ENCODE data around the gene PLXNA4. TPM values are rescaled to one million over a fixed set of nuclear protein-coding genes. Genes with fewer than 3 reads are reported as not detected.

Gene PLXNA4
- total RNA-seq, 1 donor from 2014 or later, result 0.21 TPM

DNA sequence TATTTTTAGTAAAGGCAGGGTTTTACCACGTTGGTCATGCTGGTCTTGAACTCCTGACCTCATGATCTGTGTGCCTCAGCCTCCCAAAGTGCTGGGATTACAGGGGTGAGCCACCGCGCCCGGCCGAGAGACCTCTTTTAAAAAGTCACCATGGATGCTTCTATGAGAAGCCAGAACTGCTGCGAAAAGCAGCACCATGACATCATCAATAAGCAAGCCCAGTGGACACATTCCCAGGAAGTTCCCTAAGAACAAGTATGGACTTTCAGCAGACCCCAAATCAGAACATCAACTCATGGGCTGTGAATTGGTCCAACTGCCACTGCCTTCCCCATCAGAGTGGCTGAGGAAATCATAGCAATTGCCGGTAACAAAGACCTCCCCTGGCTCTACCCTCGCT lies 93.4 kb downstream of the PLXNA4 start:
- Mint-ChIP-seq H3K9me3 (no peaks in the 10 kb centered on the region), H3K36me3 (ENCODE audit: low read depth) (no peaks in the 10 kb centered on the region), H3K27me3 (ENCODE audit: low read depth) (peaks cover 33% of the 10 kb centered on the region), H3K27ac (no peak overlapping the region), H3K4me3 (ENCODE audit: low read depth) (no peak overlapping the region), H3K4me1 (ENCODE audit: low read depth) (peaks cover 15% of the 10 kb centered on the region)
- DNase-seq (ENCODE audit: low spot score), result no peak
- intact Hi-C loops (cut with micrococcal nuclease), result no loop called here

- no peak for DNase-seq (ENCODE audit: low spot score)
- no peaks in the 10 kb centered on the region for H3K36me3 Mint-ChIP-seq (ENCODE audit: low read depth)
- H3K27ac Mint-ChIP-seq, result no peak overlapping the region
- H3K4me3 Mint-ChIP-seq (ENCODE audit: low read depth), result no peak overlapping the region
- peaks cover 5% of the 10 kb centered on the region for H3K4me1 Mint-ChIP-seq (ENCODE audit: low read depth)
- H3K9me3 Mint-ChIP-seq, result no peaks in the 10 kb centered on the region
- intact Hi-C loops (cut with micrococcal nuclease), result no loop called here
- peaks cover 40% of the 10 kb centered on the region for H3K27me3 Mint-ChIP-seq (ENCODE audit: low read depth)
Observed at GRCh38 chr7:132480534-132480933, 95.7 kb downstream of the PLXNA4 start.

- no peaks in the 10 kb centered on the region for H3K36me3 Mint-ChIP-seq (ENCODE audit: low read depth)
- no peak for DNase-seq (ENCODE audit: low spot score)
- intact Hi-C loops (cut with micrococcal nuclease), result no loop called here
- peaks cover 14% of the 10 kb centered on the region for H3K4me1 Mint-ChIP-seq (ENCODE audit: low read depth)
- H3K4me3 Mint-ChIP-seq (ENCODE audit: low read depth), result no peak overlapping the region
- H3K27me3 Mint-ChIP-seq (ENCODE audit: low read depth), result peaks cover 52% of the 10 kb centered on the region
- no peak overlapping the region for H3K27ac Mint-ChIP-seq
- H3K9me3 Mint-ChIP-seq, result no peaks in the 10 kb centered on the region
Observed at GRCh38 chr7:132476541-132476940, 99.7 kb downstream of the PLXNA4 start.

GRCh38 chr7:132475669-132476116 lies 100.6 kb downstream of the PLXNA4 start:
- H3K27me3 Mint-ChIP-seq (ENCODE audit: low read depth), result peaks cover 55% of the 10 kb centered on the region
- H3K9me3 Mint-ChIP-seq, result no peaks in the 10 kb centered on the region
- H3K36me3 Mint-ChIP-seq (ENCODE audit: low read depth), result no peaks in the 10 kb centered on the region
- H3K4me3 Mint-ChIP-seq (ENCODE audit: low read depth), result no peak overlapping the region
- H3K4me1 Mint-ChIP-seq (ENCODE audit: low read depth), result peaks cover 17% of the 10 kb centered on the region
- no peak for DNase-seq (ENCODE audit: low spot score)
- no peak overlapping the region for H3K27ac Mint-ChIP-seq
- intact Hi-C loops (cut with micrococcal nuclease), result no loop called here

DNA sequence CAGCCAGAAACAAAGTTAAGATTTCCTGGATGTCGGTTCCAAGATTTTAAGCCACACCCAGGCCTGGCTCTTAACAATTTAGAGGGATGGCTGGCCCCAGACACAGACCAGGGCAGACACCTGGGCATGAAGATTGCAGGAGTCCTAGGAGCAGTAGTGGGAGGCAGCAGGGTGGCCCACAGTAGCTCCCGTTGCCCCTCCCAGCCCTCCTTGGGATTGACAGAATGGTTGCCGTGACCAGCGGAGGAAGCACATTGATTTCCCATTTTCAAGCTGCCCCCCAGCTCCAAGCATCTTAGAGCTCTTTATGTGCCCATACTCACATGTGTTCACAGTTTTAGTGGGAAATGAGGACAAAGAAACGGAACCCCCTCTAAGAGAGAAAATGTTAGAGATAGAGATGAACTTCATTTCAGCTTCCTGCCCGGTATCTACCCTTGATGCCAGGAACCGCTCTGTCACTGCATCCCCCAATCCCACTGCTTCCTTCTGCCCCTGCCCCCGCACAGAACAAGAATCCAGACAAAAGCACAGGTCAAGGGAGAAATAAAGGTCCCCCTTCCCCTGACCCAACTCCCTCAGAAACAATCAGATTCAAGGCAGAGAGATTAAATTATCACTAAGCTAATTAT lies 101.1 kb downstream of the PLXNA4 start:
- intact Hi-C loops (cut with micrococcal nuclease), result no loop called here
- Mint-ChIP-seq H3K4me3 (ENCODE audit: low read depth) (no peak overlapping the region), H3K27me3 (ENCODE audit: low read depth) (peaks cover 55% of the 10 kb centered on the region), H3K36me3 (ENCODE audit: low read depth) (no peaks in the 10 kb centered on the region), H3K27ac (no peak overlapping the region), H3K9me3 (no peaks in the 10 kb centered on the region), H3K4me1 (ENCODE audit: low read depth) (peaks cover 17% of the 10 kb centered on the region)
- DNase-seq (ENCODE audit: low spot score), result no peak

GRCh38 chr7:132472463-132473120 lies 103.7 kb downstream of the PLXNA4 start:
- Mint-ChIP-seq H3K9me3 (no peaks in the 10 kb centered on the region), H3K27me3 (ENCODE audit: low read depth) (peaks cover 50% of the 10 kb centered on the region)
- intact Hi-C loops (cut with micrococcal nuclease), result no loop called here

GRCh38 chr7:132471515-132471914 lies 104.8 kb downstream of the PLXNA4 start:
- Mint-ChIP-seq H3K4me1 (ENCODE audit: low read depth) (peaks cover 17% of the 10 kb centered on the region), H3K27ac (no peak overlapping the region), H3K27me3 (ENCODE audit: low read depth) (peaks cover 43% of the 10 kb centered on the region), H3K36me3 (ENCODE audit: low read depth) (no peaks in the 10 kb centered on the region), H3K4me3 (ENCODE audit: low read depth) (no peak overlapping the region), H3K9me3 (no peaks in the 10 kb centered on the region)
- no peak for DNase-seq (ENCODE audit: low spot score)
- intact Hi-C loops (cut with micrococcal nuclease), result no loop called here

More at GRCh38 chr7:132472463-132473120, 103.7 kb downstream of the PLXNA4 start:
- H3K36me3 Mint-ChIP-seq (ENCODE audit: low read depth), result no peaks in the 10 kb centered on the region
- H3K4me3 Mint-ChIP-seq (ENCODE audit: low read depth), result no peak overlapping the region
- no peak for DNase-seq (ENCODE audit: low spot score)
- peaks cover 17% of the 10 kb centered on the region for H3K4me1 Mint-ChIP-seq (ENCODE audit: low read depth)
- no peak overlapping the region for H3K27ac Mint-ChIP-seq

DNA sequence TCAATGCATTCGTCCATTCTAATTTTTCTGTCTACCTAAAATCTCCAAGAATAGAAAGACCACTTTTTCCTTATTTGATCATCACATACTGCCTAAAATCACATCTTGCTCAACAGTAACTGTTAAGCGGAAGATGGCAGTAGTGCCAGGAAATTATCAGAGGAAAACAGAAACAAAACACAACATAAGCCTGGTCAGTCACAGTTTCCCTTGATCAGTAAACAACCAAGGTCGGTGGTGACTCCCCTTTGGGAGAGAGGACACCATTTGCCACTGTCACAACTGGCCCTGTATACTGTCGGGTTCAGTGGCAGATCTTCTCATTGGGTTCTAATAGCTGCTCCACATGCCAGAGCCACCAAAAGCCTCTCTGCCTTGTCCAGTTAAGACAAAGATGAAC lies 106.6 kb downstream of the PLXNA4 start:
- Mint-ChIP-seq H3K27me3 (ENCODE audit: low read depth) (peaks cover 27% of the 10 kb centered on the region), H3K4me3 (ENCODE audit: low read depth) (no peak overlapping the region), H3K36me3 (ENCODE audit: low read depth) (no peaks in the 10 kb centered on the region), H3K27ac (no peak overlapping the region), H3K4me1 (ENCODE audit: low read depth) (peaks cover 13% of the 10 kb centered on the region), H3K9me3 (no peaks in the 10 kb centered on the region)
- no peak for DNase-seq (ENCODE audit: low spot score)
- intact Hi-C loops (cut with micrococcal nuclease), result no loop called here

DNA sequence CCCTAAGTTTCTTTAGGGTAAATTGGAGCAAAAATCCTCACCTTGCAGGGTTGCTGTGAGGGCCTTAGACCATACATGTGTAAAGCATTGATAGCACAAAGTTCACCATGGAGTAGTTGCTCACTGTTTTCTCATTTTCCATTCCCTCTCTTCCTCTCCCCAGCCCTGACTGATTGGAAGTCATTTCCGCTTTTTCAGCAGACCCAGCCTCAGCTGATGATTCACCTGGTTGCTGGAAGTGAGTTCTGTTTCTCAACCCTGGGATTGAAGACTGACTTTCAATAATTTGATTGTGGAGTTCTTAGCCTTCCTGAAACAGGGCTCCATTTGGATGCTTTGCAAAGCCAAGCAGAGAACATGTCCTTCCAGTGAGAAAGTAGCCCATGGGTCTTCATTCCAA lies 107.0 kb downstream of the PLXNA4 start:
- Mint-ChIP-seq H3K36me3 (ENCODE audit: low read depth) (no peaks in the 10 kb centered on the region), H3K4me1 (ENCODE audit: low read depth) (peaks cover 11% of the 10 kb centered on the region), H3K4me3 (ENCODE audit: low read depth) (no peak overlapping the region), H3K9me3 (no peaks in the 10 kb centered on the region), H3K27me3 (ENCODE audit: low read depth) (peaks cover 23% of the 10 kb centered on the region), H3K27ac (no peak overlapping the region)
- DNase-seq (ENCODE audit: low spot score), result no peak
- intact Hi-C loops (cut with micrococcal nuclease), result no loop called here

GRCh38 chr7:132466367-132466766 lies 109.9 kb downstream of the PLXNA4 start:
- H3K4me3 Mint-ChIP-seq (ENCODE audit: low read depth), result no peak overlapping the region
- H3K4me1 Mint-ChIP-seq (ENCODE audit: low read depth), result peaks cover 22% of the 10 kb centered on the region
- H3K27ac Mint-ChIP-seq, result no peak overlapping the region
- no peak for DNase-seq (ENCODE audit: low spot score)
- H3K9me3 Mint-ChIP-seq, result no peaks in the 10 kb centered on the region
- H3K27me3 Mint-ChIP-seq (ENCODE audit: low read depth), result peaks cover 2% of the 10 kb centered on the region
- H3K36me3 Mint-ChIP-seq (ENCODE audit: low read depth), result no peaks in the 10 kb centered on the region
- intact Hi-C loops (cut with micrococcal nuclease), result no loop called here

DNA sequence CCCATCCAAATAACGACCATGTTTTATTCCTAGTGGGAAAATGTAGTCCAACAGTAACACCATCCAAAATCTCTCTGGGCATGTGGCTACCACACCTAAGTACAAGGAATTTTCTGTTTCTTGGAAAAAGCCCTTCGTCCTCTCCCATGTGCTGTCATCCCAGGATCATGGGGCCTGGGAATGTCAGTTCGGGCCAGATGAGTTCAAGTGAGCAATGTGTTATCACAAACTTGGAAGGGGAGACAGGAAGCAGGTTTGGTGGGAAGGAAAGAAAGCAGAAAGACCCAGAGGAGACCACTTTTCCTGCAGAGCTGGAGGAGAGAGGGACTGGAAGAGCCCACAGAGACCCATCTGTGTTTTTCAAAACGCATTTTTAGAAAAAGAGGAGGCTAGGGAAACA lies 110.8 kb downstream of the PLXNA4 start:
- Mint-ChIP-seq H3K36me3 (ENCODE audit: low read depth) (no peaks in the 10 kb centered on the region), H3K27ac (no peak overlapping the region), H3K4me1 (ENCODE audit: low read depth) (peaks cover 29% of the 10 kb centered on the region), H3K4me3 (ENCODE audit: low read depth) (no peak overlapping the region), H3K9me3 (no peaks in the 10 kb centered on the region), H3K27me3 (ENCODE audit: low read depth) (no peaks in the 10 kb centered on the region)
- intact Hi-C loops (cut with micrococcal nuclease), result no loop called here
- DNase-seq (ENCODE audit: low spot score), result no peak

GRCh38 chr7:132464740-132465139 lies 111.5 kb downstream of the PLXNA4 start:
- Mint-ChIP-seq H3K36me3 (ENCODE audit: low read depth) (no peaks in the 10 kb centered on the region), H3K4me1 (ENCODE audit: low read depth) (peaks cover 32% of the 10 kb centered on the region), H3K9me3 (no peaks in the 10 kb centered on the region), H3K27me3 (ENCODE audit: low read depth) (no peaks in the 10 kb centered on the region), H3K4me3 (ENCODE audit: low read depth) (no peak overlapping the region), H3K27ac (no peak overlapping the region)
- intact Hi-C loops (cut with micrococcal nuclease), result no loop called here
- DNase-seq (ENCODE audit: low spot score), result no peak

GRCh38 chr7:132463922-132464321 lies 112.3 kb downstream of the PLXNA4 start:
- Mint-ChIP-seq H3K27me3 (ENCODE audit: low read depth) (no peaks in the 10 kb centered on the region), H3K4me1 (ENCODE audit: low read depth) (peaks cover 38% of the 10 kb centered on the region), H3K9me3 (no peaks in the 10 kb centered on the region), H3K4me3 (ENCODE audit: low read depth) (no peak overlapping the region), H3K36me3 (ENCODE audit: low read depth) (no peaks in the 10 kb centered on the region), H3K27ac (no peak overlapping the region)
- DNase-seq (ENCODE audit: low spot score), result no peak
- intact Hi-C loops (cut with micrococcal nuclease), result no loop called here

All from activated T-helper 2 cell treated with anti-CD3 and anti-CD28 coated beads, Interferon-gamma antibody, Interleukin-2, Interleukin-4, amounts not matched to agents 10 μg/mL and 5 μg/mL and 100 μg/mL, durations not matched to agents 14 hours and 24 hours and 36 hours (primary cell).